CD14-positive monocyte (primary cell): Measurements from ENCODE around the gene SRSF2. TPM values are rescaled to one million over a fixed set of nuclear protein-coding genes. Genes with fewer than 3 reads are reported as not detected.

Experiments
- DNase-seq, 3 donors: peaks; one replicate each; pipeline ENCODE4 v3.0.0-alpha.2; 2011 to 2022
- H2AFZ ChIP-seq: 2 replicates; pipeline ENCODE4 v1.6.0; 2012; ENCODE audit warnings: mild to moderate bottlenecking, low read depth, low read length, inconsistent platforms; ENCODE audit not compliant: insufficient read depth, poor library complexity, severe bottlenecking
- H3K27ac ChIP-seq, 2 donors: 1 replicate in 1 of 2; 2 replicates in 1 of 2; pipeline ENCODE4 v1.5.1; 2012 to 2013; ENCODE audit warnings: low read length in 2 of 2, control low read depth in 1 of 2, inconsistent platforms in 1 of 2, low read depth in 1 of 2, mild to moderate bottlenecking in 1 of 2
- H3K27me3 ChIP-seq, 2 donors: one replicate each; pipeline versions ENCODE4 v1.6.0 to v1.6.1; 2011 to 2013; ENCODE audit warnings: low read length in 2 of 2; ENCODE audit not compliant: control insufficient read depth in 2 of 2, insufficient read depth in 2 of 2
- H3K36me3 ChIP-seq, 2 donors: replicated peaks in 1 of 2; 1 replicate in 1 of 2; 2 replicates in 1 of 2; pipeline versions ENCODE4 v1.5.1 to v1.6.1; 2012 to 2013; ENCODE audit warnings: low read length in 2 of 2, control low read depth in 1 of 2, inconsistent platforms in 1 of 2, mild to moderate bottlenecking in 1 of 2; ENCODE audit not compliant: insufficient read depth in 2 of 2, control insufficient read depth in 1 of 2
- H3K4me1 ChIP-seq, 2 donors: 1 replicate in 1 of 2; 2 replicates in 1 of 2; pipeline versions ENCODE4 v1.5.1 to v1.6.1; 2012 to 2013; ENCODE audit warnings: low read length in 2 of 2, control low read depth in 1 of 2, inconsistent platforms in 1 of 2, mild to moderate bottlenecking in 1 of 2, moderate library complexity in 1 of 2; ENCODE audit not compliant: insufficient read depth in 2 of 2, control insufficient read depth in 1 of 2
- H3K4me2 ChIP-seq: replicated peaks from 2 replicates; pipeline ENCODE3; 2012; ENCODE audit warnings: low read length, moderate library complexity, mild to moderate bottlenecking; ENCODE audit not compliant: poor library complexity, severe bottlenecking; ENCODE audit errors: extremely low read depth
- H3K4me3 ChIP-seq, 3 experiments: fragments of 200-600 bp in 1 of 3; sonication (generic) in 1 of 3; replicated peaks in 1 of 3; 1 replicate in 2 of 3; 2 replicates in 1 of 3; pipeline ENCODE4 v1.5.1; 2011 to 2013; ENCODE audit warnings: low read length in 3 of 3, mild to moderate bottlenecking in 3 of 3, control low read depth in 2 of 3, low read depth in 2 of 3, inconsistent platforms in 1 of 3, moderate library complexity in 1 of 3
- H3K79me2 ChIP-seq: 2 replicates; pipeline ENCODE4 v1.6.0; 2012; ENCODE audit warnings: mild to moderate bottlenecking, control low read depth, inconsistent platforms, low read length, moderate library complexity; ENCODE audit not compliant: insufficient read depth
- H3K9ac ChIP-seq: 2 replicates; pipeline ENCODE4 v1.6.0; 2017; ENCODE audit warnings: low read length, mild to moderate bottlenecking; ENCODE audit not compliant: insufficient read depth, poor library complexity, severe bottlenecking
- H3K9me3 ChIP-seq, 2 donors: replicated peaks in 1 of 2; 1 replicate in 1 of 2; 2 replicates in 1 of 2; pipeline versions ENCODE4 v1.5.1 to v1.6.1; 2012 to 2013; ENCODE audit warnings: low read length in 2 of 2, control low read depth in 1 of 2; ENCODE audit not compliant: control insufficient read depth in 1 of 2, insufficient read depth in 1 of 2
- H4K20me1 ChIP-seq: 2 replicates; pipeline ENCODE4 v1.6.0; 2012; ENCODE audit warnings: mild to moderate bottlenecking, low read length, control low read depth, moderate library complexity; ENCODE audit not compliant: insufficient read depth
- H3K27ac Mint-ChIP-seq, 7 donors: one replicate each; pipeline ENCODE4 v1.8.0; 2020; ENCODE audit warnings: mild to moderate bottlenecking in 7 of 7, mixed read lengths in 7 of 7, moderate library complexity in 6 of 7, inconsistent platforms in 2 of 7
- H3K27me3 Mint-ChIP-seq, 3 donors: one replicate each; pipeline ENCODE4 v1.8.0; 2021 to 2022; ENCODE audit warnings: low read depth in 3 of 3, mild to moderate bottlenecking in 3 of 3, mixed read lengths in 3 of 3, moderate library complexity in 3 of 3, inconsistent platforms in 1 of 3
- H3K36me3 Mint-ChIP-seq, 2 donors: one replicate each; pipeline ENCODE4 v1.8.0; 2020; ENCODE audit warnings: mixed read lengths in 2 of 2, inconsistent platforms in 1 of 2, mild to moderate bottlenecking in 1 of 2
- H3K4me1 Mint-ChIP-seq: one replicate; pipeline ENCODE4 v1.8.0; 2020; ENCODE audit warnings: mild to moderate bottlenecking, mixed read lengths
- H3K4me3 Mint-ChIP-seq, 2 donors: one replicate each; pipeline ENCODE4 v1.8.0; 2020; ENCODE audit warnings: mild to moderate bottlenecking in 2 of 2, mixed read lengths in 2 of 2, moderate library complexity in 1 of 2
- H3K9me3 Mint-ChIP-seq, 7 donors: one replicate each; pipeline ENCODE4 v1.8.0; 2020 to 2022; ENCODE audit warnings: mixed read lengths in 7 of 7, mild to moderate bottlenecking in 6 of 7, moderate library complexity in 6 of 7, inconsistent platforms in 2 of 7
- CTCF ChIP-seq: fragments of 200-600 bp; IDR thresholded peaks from one replicate; pipeline ENCODE4 v1.8.0; 2022; ENCODE audit warnings: antibody characterized with exemption, mild to moderate bottlenecking
- WGBS: methylation state at CpG from one replicate; pipeline ENCODE4 v1.1.5; 2013; ENCODE audit warnings: missing lambda C conversion rate; ENCODE audit not compliant: insufficient coverage; 5-methylcytosine and 5-hydroxymethylcytosine counted together
- intact Hi-C, 2 donors: fragments of 100-400 bp; cut with micrococcal nuclease; formaldehyde crosslinking; loops; one replicate each; pipeline versions ENCODE4 v1.15.0 to v1.15.1; 2023
- polyA plus RNA-seq, 3 donors: library from polyadenylated mRNA; depleted of rRNA in 1 of 3; unstranded in 2 of 3; stranded (reverse) in 1 of 3; fragments of 300-500 nt in 2 of 3; fragments of >200 nt in 1 of 3; fragmentation: Illumina TruSeq in 2 of 3; gene quantifications; 1 replicate in 2 of 3; 2 replicates in 1 of 3; pipeline ENCODE4 v1.2.3, GENCODE V29; 2012 to 2021

Gene SRSF2
- polyA plus RNA-seq, 3 donors: 124 to 386 (median 125) TPM

GRCh38 chr17:76738468-76738850 is 1.3 kb upstream of the SRSF2 start:
- Histone ChIP-seq H3K4me2 (peak overlapping the region; percentile 87), H3K36me3 (peaks cover 38 to 53% of the 10 kb centered on the region in 2 donors), H3K9me3 (no peaks in the 10 kb centered on the region), H3K27ac (peak overlapping the region; percentile 96 to 99), H3K27me3 (no peaks in the 10 kb centered on the region), H3K4me3 (peak overlapping the region; percentile 95 to 100 (median 97)), H3K4me1 (peaks cover 33 to 38% of the 10 kb centered on the region in 2 donors), H3K79me2 (peaks cover 56% of the 10 kb centered on the region), H3K9ac (peak overlapping the region; percentile 97), H2AFZ (peak overlapping the region; percentile 96), H4K20me1 (peaks cover 37% of the 10 kb centered on the region)
- DNase-seq: no peak
- WGBS: no CpG with 5 or more reads among the region's 7 CpGs
- peak overlapping the region; percentile 98 to 100 (median 99) for H3K27ac Mint-ChIP-seq
- peak overlapping the region; percentile 97 for H3K4me3 Mint-ChIP-seq
- peaks cover 44 to 53% of the 10 kb centered on the region in 2 donors for H3K36me3 Mint-ChIP-seq
- H3K9me3 Mint-ChIP-seq: peaks cover 0 to 2% (median 0%) of the 10 kb centered on the region in 7 donors
- intact Hi-C loops: loop anchor here in 1 of 2 donors (10.0 kb wide), 1 partner anchor 474 kb away; the partner anchor contains the start of gene UBALD2
- no peak for TF ChIP-seq CTCF
- H3K27me3 Mint-ChIP-seq: peaks cover 0 to 2% (median 0%) of the 10 kb centered on the region in 3 donors
- H3K4me1 Mint-ChIP-seq: peaks cover 32% of the 10 kb centered on the region

DNA sequence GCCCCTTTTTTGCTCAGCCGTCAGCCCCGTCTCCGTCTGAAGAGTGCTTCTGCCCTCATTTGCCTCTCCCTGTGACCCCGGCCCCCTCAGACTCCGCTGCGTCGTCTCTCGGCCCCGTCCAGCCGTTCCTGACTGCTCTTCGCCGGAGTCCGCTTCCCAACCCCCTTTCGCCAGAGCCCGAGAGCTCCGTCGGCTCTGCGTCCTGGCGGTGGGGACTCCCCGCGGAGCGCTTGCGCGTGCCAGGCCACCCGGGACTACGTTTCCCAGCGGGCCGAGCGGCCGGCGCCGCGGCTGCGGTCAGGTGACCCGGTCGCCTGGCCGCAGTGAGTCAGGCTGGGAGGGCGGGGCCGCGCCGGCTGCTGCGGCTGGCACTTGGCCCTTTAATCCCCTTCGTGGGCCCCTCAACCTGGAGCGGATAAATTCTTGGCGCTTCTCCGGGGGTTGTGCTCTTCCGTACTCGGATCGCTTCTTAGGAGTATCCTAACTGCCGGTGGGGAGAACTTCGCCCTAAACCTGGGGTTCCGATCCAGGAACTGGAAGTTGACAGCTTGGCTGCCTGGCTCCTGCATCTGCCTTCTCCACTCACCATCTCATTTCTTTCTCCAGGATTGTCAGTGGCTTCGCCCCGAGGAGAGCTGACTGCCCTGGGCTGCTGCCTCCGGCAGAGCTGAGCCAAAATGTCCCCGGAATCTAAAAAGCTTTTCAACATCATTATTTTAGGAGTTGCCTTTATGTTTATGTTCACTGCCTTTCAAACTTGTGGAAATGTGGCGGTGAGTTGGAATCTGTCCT is 741 bp upstream of the SRSF2 start, which contains the start of gene MFSD11:
TSS of gene MFSD11 (plus strand) at position 444 of the 792 bp plus-strand sequence. CDS start at position 678, 234 bp downstream.
- Histone ChIP-seq H3K36me3 (peaks cover 38 to 55% of the 10 kb centered on the region in 2 donors), H3K4me1 (peaks cover 34 to 44% of the 10 kb centered on the region in 2 donors)

More for the DNA sequence above, 741 bp upstream of the SRSF2 start, which contains the start of gene MFSD11:
- Histone ChIP-seq H3K27me3 (no peaks in the 10 kb centered on the region), H3K79me2 (peaks cover 62% of the 10 kb centered on the region), H3K9ac (peak within 1 kb of the TSS; percentile 97), H3K27ac (peak within 1 kb of the TSS; percentile 96 to 99), H3K9me3 (no peaks in the 10 kb centered on the region), H3K4me3 (peak within 1 kb of the TSS; percentile 95 to 100 (median 97)), H4K20me1 (peaks cover 43% of the 10 kb centered on the region), H2AFZ (peak within 1 kb of the TSS; percentile 96), H3K4me2 (peak within 1 kb of the TSS; percentile 87)
- peaks cover 0 to 2% (median 0%) of the 10 kb centered on the region in 7 donors for H3K9me3 Mint-ChIP-seq
- H3K27me3 Mint-ChIP-seq: peaks cover 0 to 2% (median 0%) of the 10 kb centered on the region in 3 donors
- peak within 1 kb of the TSS; percentile 97 for H3K4me3 Mint-ChIP-seq
- intact Hi-C loops: loop anchor here in 1 of 2 donors (1.0 to 10.0 kb wide), 2 partner anchors 12 to 473 kb away; partner anchors contain the start of genes JMJD6, METTL23 and UBALD2
- under 1% methylated on average over 52 of the region's 57 CpGs for WGBS
- no peak for TF ChIP-seq CTCF
- DNase-seq: peak; percentile 92 to 94 (median 93)
- H3K27ac Mint-ChIP-seq: peak within 1 kb of the TSS; percentile 98 to 100 (median 99)
- H3K36me3 Mint-ChIP-seq: peaks cover 45 to 55% of the 10 kb centered on the region in 2 donors
- H3K4me1 Mint-ChIP-seq: peaks cover 37% of the 10 kb centered on the region
